K562 (cell line): ENCODE measurements around the gene DBET. TPM values are rescaled to one million over a fixed set of nuclear protein-coding genes. Genes with fewer than 3 reads are reported as not detected.
"Not testable (repeated sequence)": the region's sequence is repeated elsewhere in the genome, so short reads cannot be mapped to it uniquely, and the experiment has no call there.

Experiments
- ATAC-seq: fragments of 200-7000 bp; cut with Tn5 transposase; 3 replicates; pipeline ENCODE4 v1.9.1; 2020; ENCODE audit warnings: moderate library complexity
- BruUV-seq: library from RNA; stranded (reverse); fragments of 400-500 nt; replicated peaks from 2 replicates; lab custom pipeline; 2021; lab: Mats Ljungman, UMichigan
- CTCF ChIA-PET: fragments of 300-600 bp; formaldehyde crosslinking; extraction: SDS; loops from one replicate; lab custom pipeline; 2021; ENCODE audit warnings: low intra/inter-chr PET ratio; lab: Yijun Ruan, JAX
- POLR2A ChIA-PET: fragments of 300-600, 350-650 bp; sonication (Branson Sonifier 250); formaldehyde crosslinking; extraction: SDS; loops from one replicate; lab custom pipeline; 2021; ENCODE audit warnings: antibody characterized with exemption, inconsistent platforms; lab: Yijun Ruan, JAX
- DNase-seq, 4 experiments: peaks; one replicate each; pipeline versions ENCODE4 v3.0.0 to v3.0.0-alpha.2; 2011 to 2018; ENCODE audit warnings: low spot score in 3 of 4, mixed read lengths in 3 of 4; ENCODE audit errors: extremely low read depth in 1 of 4
- FAIRE-seq: peaks from 2 replicates; lab custom pipeline; 2011; peaks lifted over from hg19 to GRCh38; lab: Jason Lieb, UNC
- H2AFZ ChIP-seq: 2 replicates; pipeline ENCODE4 v1.6.0; 2011; ENCODE audit warnings: low read depth, low read length, control low read depth, inconsistent platforms
- H3K27ac ChIP-seq: fragments of 200-600 bp; 3 replicates; pipeline ENCODE4 v1.8.0; 2011; ENCODE audit warnings: low read depth, mild to moderate bottlenecking, control low read depth, inconsistent platforms, low read length, moderate library complexity, mixed read lengths; ENCODE audit errors: extremely low read depth
- H3K27me3 ChIP-seq, 2 experiments: fragments of 300-600 bp in 1 of 2; 2 replicates in 1 of 2; 3 replicates in 1 of 2; pipeline versions ENCODE4 v1.6.0 to v1.8.0; 2011; ENCODE audit warnings: inconsistent platforms in 2 of 2, low read length in 2 of 2, mild to moderate bottlenecking in 1 of 2, mixed read lengths in 1 of 2, moderate library complexity in 1 of 2; ENCODE audit not compliant: control insufficient read depth in 2 of 2, insufficient read depth in 2 of 2
- H3K36me3 ChIP-seq: fragments of 300-600 bp; 3 replicates; pipeline ENCODE4 v1.8.0; 2011; ENCODE audit warnings: mild to moderate bottlenecking, low read length, inconsistent platforms; ENCODE audit not compliant: control insufficient read depth, insufficient read depth
- H3K4me1 ChIP-seq, 2 experiments: fragments of 200-600 bp in 1 of 2; replicated peaks in 1 of 2; 2 replicates in 1 of 2; 3 replicates in 1 of 2; pipeline versions ENCODE4 v1.5.1 to v1.8.0; 2011; ENCODE audit warnings: inconsistent platforms in 2 of 2, low read length in 2 of 2, mild to moderate bottlenecking in 1 of 2, mixed read lengths in 1 of 2, moderate library complexity in 1 of 2; ENCODE audit not compliant: control insufficient read depth in 2 of 2, insufficient read depth in 2 of 2
- H3K4me2 ChIP-seq: 2 replicates; pipeline ENCODE4 v1.6.1; 2011; ENCODE audit warnings: low read length, control low read depth, inconsistent platforms, mixed read lengths; ENCODE audit not compliant: insufficient read depth
- H3K4me3 ChIP-seq: fragments of 200-600 bp; sonication (generic), shearing (Covaris generic); 2 replicates; pipeline ENCODE4 v1.5.1; 2016; ENCODE audit warnings: control low read depth, inconsistent platforms
- H3K79me2 ChIP-seq: fragments of 200-600 bp; 3 replicates; pipeline ENCODE4 v1.8.0; 2011; ENCODE audit warnings: low read length, inconsistent platforms; ENCODE audit not compliant: control insufficient read depth, insufficient read depth
- H3K9ac ChIP-seq, 2 experiments: 2 replicates each; pipeline versions ENCODE4 v1.6.0 to v1.6.1; 2011; ENCODE audit warnings: low read depth in 2 of 2, low read length in 2 of 2, control low read depth in 1 of 2, inconsistent platforms in 1 of 2, mild to moderate bottlenecking in 1 of 2, mixed read lengths in 1 of 2; ENCODE audit not compliant: insufficient read depth in 1 of 2
- H3K9me1 ChIP-seq: one replicate; pipeline ENCODE4 v1.6.0; 2011; ENCODE audit warnings: inconsistent platforms, mild to moderate bottlenecking, low read length, moderate library complexity; ENCODE audit not compliant: control insufficient read depth, insufficient read depth
- H3K9me3 ChIP-seq: replicated peaks from 2 replicates; pipeline ENCODE4 v1.5.1; 2011; ENCODE audit warnings: low read depth, low read length, inconsistent platforms; ENCODE audit not compliant: control insufficient read depth, insufficient read depth
- H4K20me1 ChIP-seq: replicated peaks from 2 replicates; pipeline ENCODE4 v1.6.1; 2011; ENCODE audit warnings: low read length, inconsistent platforms, mixed read lengths; ENCODE audit not compliant: control insufficient read depth, insufficient read depth
- WGBS: fragments of 100-300 bp; shearing (Covaris generic); methylation state at CpG from one replicate; pipeline ENCODE4 v1.1.6; 2016; ENCODE audit warnings: low coverage, mixed read lengths; ENCODE audit not compliant: insufficient coverage; ENCODE audit errors: missing lambda C conversion rate; 5-methylcytosine and 5-hydroxymethylcytosine counted together
- in situ Hi-C: fragments of 300-500 bp; cut with MboI; formaldehyde crosslinking; loops from 4 replicates; pipeline ENCODE4 v1.15.0; 2018; ENCODE audit warnings: inconsistent platforms, mixed read lengths
- intact Hi-C: fragments of 100-400 bp; cut with micrococcal nuclease; formaldehyde crosslinking; loops from 2 replicates; pipeline ENCODE4 v1.14.2; 2022
- polyA plus RNA-seq, 8 experiments: library from polyadenylated mRNA; depleted of rRNA in 4 of 8; stranded (reverse) in 5 of 8; unstranded in 3 of 8; fragments of >200 nt; fragmentation: Nextera tagmentation in 2 of 8; fragmentation: Illumina TruSeq in 1 of 8; extraction: Ambion mirVana in 2 of 8; extraction: Trizol in 1 of 8; gene quantifications; 2 replicates each; pipeline versions ENCODE4 v1.2.1 to v1.2.3, GENCODE V29; 2011 to 2014; ENCODE audit warnings: inconsistent platforms in 1 of 8, missing spikeins in 1 of 8
- total RNA-seq, 7 experiments: library from RNA; depleted of rRNA in 6 of 7; stranded (reverse); fragments of >200 nt in 6 of 7; fragmentation: Illumina TruSeq in 2 of 7; extraction: Trizol in 2 of 7; gene quantifications; 2 replicates each; pipeline versions ENCODE4 v1.2.1 to v1.2.3, GENCODE V29; 2011 to 2021; ENCODE audit warnings: low replicate concordance in 1 of 7

Gene DBET
- total and polyA plus RNA-seq, 9 of the 15 experiments (the other 6 are each of a cell fraction or from before 2014, with no cell fraction given), result not detected

- FAIRE-seq, H3K9ac ChIP-seq, BruUV-seq, in situ Hi-C loops, H3K79me2 ChIP-seq, CTCF ChIA-PET, POLR2A ChIA-PET, intact Hi-C loops, H3K4me3 ChIP-seq, DNase-seq, H4K20me1 ChIP-seq, H3K9me3 ChIP-seq, H2AFZ ChIP-seq, H3K9me1 ChIP-seq, H3K4me1 ChIP-seq, H3K27ac ChIP-seq, H3K36me3 ChIP-seq, H3K27me3 ChIP-seq, H3K4me2 ChIP-seq: not testable (repeated sequence)
- peak; percentile 55; the same call in 2 of the 3 replicates for ATAC-seq
- WGBS, result no CpG with 5 or more reads among the region's 10 CpGs
Measured at GRCh38 chr4:190027156-190027555, 37.1 kb upstream of the DBET start, which contains the start of gene FRG2. TSS of gene FRG2 (minus strand) at chr4:190027256. CDS start at chr4:190027204, 52 bp downstream.

DNA sequence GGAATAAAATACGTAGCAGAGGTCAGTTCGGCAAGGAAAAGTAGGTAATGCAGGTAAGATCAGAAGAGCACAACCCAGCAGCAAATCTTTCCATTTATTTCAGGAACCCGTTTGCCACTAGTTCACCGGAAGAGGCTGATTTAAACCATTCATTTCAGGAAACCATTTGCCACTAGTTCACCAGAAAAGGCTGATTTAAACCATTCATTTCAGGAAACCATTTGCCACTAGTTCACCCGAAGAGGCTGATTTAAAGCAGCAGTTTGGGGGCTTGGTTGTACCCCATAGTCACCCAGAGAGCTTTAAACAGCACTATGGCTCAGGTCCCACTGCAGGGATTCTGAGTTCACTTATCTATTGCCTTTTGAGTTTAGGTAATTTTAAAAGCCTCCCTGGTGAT lies 33.0 kb upstream of the DBET start:
- H3K4me1 ChIP-seq, H3K9me1 ChIP-seq, H3K9ac ChIP-seq, DNase-seq, H3K4me2 ChIP-seq, H2AFZ ChIP-seq, H3K36me3 ChIP-seq, FAIRE-seq, H3K27ac ChIP-seq, intact Hi-C loops, ATAC-seq, BruUV-seq, H3K4me3 ChIP-seq, POLR2A ChIA-PET, in situ Hi-C loops, CTCF ChIA-PET, H3K27me3 ChIP-seq, H3K9me3 ChIP-seq, H4K20me1 ChIP-seq, H3K79me2 ChIP-seq: not testable (repeated sequence)
- whole genome bisulfite sequencing, result 0% methylated on average over 2 of the region's 5 CpGs
